Activated CD8-positive, alpha-beta T cell treated with anti-CD3 and anti-CD28 coated beads for 36 hours (primary cell): ENCODE results near the gene ACVR1C. TPM values are rescaled to one million over a fixed set of nuclear protein-coding genes. Genes with fewer than 3 reads are reported as not detected.

Experiments used
- ATAC-seq: fragments of 200-7000 bp; cut with Tn5 transposase; one replicate; pipeline ENCODE4 v1.10.0; 2021; ENCODE audit warnings: mild to moderate bottlenecking, moderate library complexity
- CTCF ChIA-PET: fragments of 350-600 bp; sonication (Branson Sonifier 250); formaldehyde crosslinking; loops from one replicate; lab custom pipeline; 2021; ENCODE audit warnings: antibody characterized with exemption; lab: Charles Lee
- POLR2A ChIA-PET: fragments of 350-600 bp; sonication (Branson Sonifier 250); formaldehyde crosslinking; loops from one replicate; lab custom pipeline; 2021; ENCODE audit warnings: antibody characterized with exemption; lab: Charles Lee
- DNase-seq: peaks from one replicate; pipeline ENCODE4 v3.0.0-alpha.2; 2020
- H3K27ac Mint-ChIP-seq: one replicate; pipeline ENCODE4 v1.8.0; 2021; ENCODE audit warnings: mild to moderate bottlenecking, mixed read lengths
- H3K27me3 Mint-ChIP-seq: one replicate; pipeline ENCODE4 v1.8.0; 2021; ENCODE audit warnings: mixed read lengths
- H3K36me3 Mint-ChIP-seq: one replicate; pipeline ENCODE4 v1.8.0; 2021; ENCODE audit warnings: low read depth, mixed read lengths
- H3K4me1 Mint-ChIP-seq: one replicate; pipeline ENCODE4 v1.8.0; 2021; ENCODE audit warnings: low read depth, mixed read lengths
- H3K4me3 Mint-ChIP-seq: one replicate; pipeline ENCODE4 v1.8.0; 2021; ENCODE audit warnings: mild to moderate bottlenecking, moderate library complexity, mixed read lengths
- H3K9me3 Mint-ChIP-seq: one replicate; pipeline ENCODE4 v1.8.0; 2021; ENCODE audit warnings: mixed read lengths
- CTCF ChIP-seq: fragments of 200-600 bp; IDR thresholded peaks from one replicate; pipeline ENCODE4 v1.8.0; 2022; ENCODE audit warnings: antibody characterized with exemption, mild to moderate bottlenecking
- intact Hi-C: fragments of 100-400 bp; cut with micrococcal nuclease; formaldehyde crosslinking; loops from one replicate; pipeline ENCODE4 v1.10.0; 2022
- total RNA-seq, 2 experiments: library from RNA; stranded (reverse); gene quantifications; one replicate each; pipeline ENCODE4 v1.2.3, GENCODE V29; 2021

ACVR1C gene
- total RNA-seq, 2 experiments from 2014 or later: 1.7 to 2.2 TPM

GRCh38 chr2:157603198-157603597 is 25.5 kb downstream of the ACVR1C start:
- ChIA-PET POLR2A (no interaction called here), CTCF (interaction anchor here (1.2 to 3.9 kb wide), 4 partner anchors 106 to 301 kb away, joined by 4 to 21 read pairs (median 12); partner anchors contain the start of gene ERMN)
- Mint-ChIP-seq H3K4me3 (no peak overlapping the region), H3K36me3 (no peaks in the 10 kb centered on the region), H3K27ac (no peak overlapping the region), H3K4me1 (no peaks in the 10 kb centered on the region), H3K27me3 (peaks cover 2% of the 10 kb centered on the region), H3K9me3 (no peaks in the 10 kb centered on the region)
- DNase-seq (no peak), ATAC-seq (no peak)
- intact Hi-C loops: no loop called here
- no peak for TF ChIP-seq CTCF

DNA sequence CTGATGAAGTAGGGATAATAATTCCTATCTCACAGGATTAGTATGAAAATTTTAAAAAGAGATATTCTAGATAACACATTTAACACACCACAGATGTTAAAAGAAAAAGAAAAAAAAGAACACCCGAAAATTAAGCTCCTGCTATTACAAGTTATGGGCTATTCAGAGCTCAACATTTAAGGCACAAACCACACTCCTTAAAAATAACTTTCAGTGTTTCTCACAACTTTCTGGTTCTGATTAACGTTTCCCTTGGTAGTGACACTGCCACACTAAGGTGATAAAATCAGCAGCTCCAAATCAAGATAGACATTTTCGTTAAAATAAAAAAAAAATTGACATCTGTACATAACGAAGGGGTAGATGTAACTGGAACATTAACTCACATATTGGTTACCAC is 26.9 kb downstream of the ACVR1C start:
- ATAC-seq: no peak

GRCh38 chr2:157596992-157597681 is 31.5 kb downstream of the ACVR1C start:
- peak; percentile 90 for ATAC-seq

More for the DNA sequence above, 26.9 kb downstream of the ACVR1C start:
- POLR2A ChIA-PET: interaction anchor here (0.7 kb wide), 1 partner anchor 1108 kb away, joined by 3 read pairs; no protein-coding TSS in a partner anchor
- no peaks in the 10 kb centered on the region for H3K9me3 Mint-ChIP-seq
- H3K4me3 Mint-ChIP-seq: no peak overlapping the region
- DNase-seq: no peak
- CTCF ChIA-PET: interaction anchor here (1.0 to 6.6 kb wide), 8 partner anchors 27 to 300 kb away, joined by 3 to 28 read pairs (median 10); partner anchors contain the start of genes ACVR1C and ERMN
- peaks cover 4% of the 10 kb centered on the region for H3K4me1 Mint-ChIP-seq
- no peak for TF ChIP-seq CTCF
- peaks cover 5% of the 10 kb centered on the region for H3K27me3 Mint-ChIP-seq
- no peak overlapping the region for H3K27ac Mint-ChIP-seq
- no peaks in the 10 kb centered on the region for H3K36me3 Mint-ChIP-seq
- intact Hi-C loops: no loop called here

DNA sequence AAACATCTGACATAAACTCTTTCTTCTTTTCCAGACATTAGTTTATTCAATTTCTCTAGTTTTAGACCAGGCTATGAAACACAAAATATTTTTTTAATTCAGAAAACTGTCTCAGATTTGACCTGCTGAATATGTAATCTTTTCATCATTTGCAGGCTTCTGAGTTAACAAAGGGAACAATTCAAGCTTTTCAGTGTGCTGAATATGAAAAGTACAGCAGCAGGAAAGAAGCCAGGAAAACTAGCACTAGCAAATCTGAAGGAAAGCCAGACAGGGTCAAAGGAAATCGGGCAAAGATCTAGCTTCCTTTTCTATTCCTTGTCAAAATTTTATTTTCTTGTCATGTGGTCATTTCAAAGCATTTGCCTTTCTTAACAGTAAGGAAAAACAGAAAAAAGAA is 35.3 kb downstream of the ACVR1C start:
- Mint-ChIP-seq H3K4me3 (no peak overlapping the region), H3K27ac (no peak overlapping the region), H3K9me3 (no peaks in the 10 kb centered on the region), H3K27me3 (peaks cover 10% of the 10 kb centered on the region), H3K36me3 (no peaks in the 10 kb centered on the region), H3K4me1 (peaks cover 10% of the 10 kb centered on the region)
- TF ChIP-seq CTCF: no peak
- ChIA-PET POLR2A (no interaction called here), CTCF (interaction anchor here (0.7 to 6.4 kb wide), 7 partner anchors 21 to 292 kb away, joined by 3 to 72 read pairs (median 3); no protein-coding TSS in a partner anchor)
- ATAC-seq: no peak
- no peak for DNase-seq
- intact Hi-C loops: loop anchor here (5.0 kb wide), 1 partner anchor 96 kb away; no protein-coding TSS in a partner anchor

More at GRCh38 chr2:157596992-157597681, 31.5 kb downstream of the ACVR1C start:
- DNase-seq: peak; percentile 71
- Mint-ChIP-seq H3K36me3 (no peaks in the 10 kb centered on the region), H3K27ac (no peak overlapping the region), H3K27me3 (peaks cover 11% of the 10 kb centered on the region), H3K4me3 (peak overlapping the region; percentile 55), H3K9me3 (no peaks in the 10 kb centered on the region), H3K4me1 (peaks cover 10% of the 10 kb centered on the region)
- POLR2A ChIA-PET: interaction anchor here (0.5 to 1.1 kb wide), 3 partner anchors 14 to 105 kb away, joined by 3 to 4 read pairs (median 3); no protein-coding TSS in a partner anchor
- CTCF ChIA-PET: interaction anchor here (0.6 to 6.6 kb wide), 22 partner anchors 16 to 410 kb away, joined by 3 to 72 read pairs (median 5); partner anchors contain the start of genes ACVR1C and ERMN
- intact Hi-C loops: loop anchor here (5.0 kb wide), 1 partner anchor 295 kb away; no protein-coding TSS in a partner anchor
- TF ChIP-seq CTCF: peak; percentile 71
